Glomerular visceral epithelial cell (primary cell): ENCODE measurements around the gene MAGI2.
A peak's percentile ranks its signal among the peaks of the same experiment; 100 is the strongest.

ENCODE experiments used
- DNase-seq: peaks from one replicate; pipeline ENCODE4 v3.0.0-alpha.2; 2016; ENCODE audit errors: extremely low spot score

MAGI2 gene

GRCh38 chr7:78095549-78095948 lies 1357.9 kb downstream of the MAGI2 start:
- peak; percentile 12 for DNase-seq

DNA sequence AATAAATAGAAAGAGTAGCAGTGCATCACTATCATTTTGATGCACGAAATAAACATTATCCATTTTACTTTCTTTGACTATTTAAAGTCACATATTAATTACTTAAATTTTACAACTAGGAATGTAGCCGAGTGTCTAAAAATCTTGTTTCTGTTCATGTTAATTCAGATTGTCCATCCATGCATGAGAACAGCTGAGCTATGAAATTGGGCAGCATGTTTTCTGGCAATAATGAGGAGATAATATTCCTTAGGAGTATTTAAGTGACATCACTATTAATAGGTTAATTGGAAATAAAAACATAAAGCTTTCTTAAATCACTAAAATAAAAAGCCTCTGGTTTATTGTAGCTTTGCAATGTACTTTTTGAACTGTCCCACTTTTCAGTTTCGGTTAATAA lies 1361.1 kb downstream of the MAGI2 start:
- DNase-seq, result no peak

DNA sequence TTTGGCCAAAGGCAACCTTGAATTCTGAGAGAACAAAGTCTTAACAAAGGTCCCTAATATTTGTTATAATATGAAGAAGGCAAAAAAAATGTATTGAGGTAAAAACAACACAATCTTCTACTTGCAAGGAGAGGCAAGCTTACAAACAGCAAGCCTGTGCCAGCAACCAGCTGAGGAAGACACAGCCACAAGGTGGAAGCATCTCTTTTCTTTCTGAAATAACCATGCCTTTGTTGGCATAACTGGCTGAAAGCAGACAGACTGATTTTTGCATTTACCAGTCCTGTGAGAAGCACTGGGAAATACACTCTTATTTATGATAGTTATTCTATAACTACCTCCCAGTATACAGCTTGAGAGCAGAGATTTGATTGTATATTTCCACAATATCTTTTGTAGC lies 1362.9 kb downstream of the MAGI2 start:
- peak; percentile 12 for DNase-seq

DNA sequence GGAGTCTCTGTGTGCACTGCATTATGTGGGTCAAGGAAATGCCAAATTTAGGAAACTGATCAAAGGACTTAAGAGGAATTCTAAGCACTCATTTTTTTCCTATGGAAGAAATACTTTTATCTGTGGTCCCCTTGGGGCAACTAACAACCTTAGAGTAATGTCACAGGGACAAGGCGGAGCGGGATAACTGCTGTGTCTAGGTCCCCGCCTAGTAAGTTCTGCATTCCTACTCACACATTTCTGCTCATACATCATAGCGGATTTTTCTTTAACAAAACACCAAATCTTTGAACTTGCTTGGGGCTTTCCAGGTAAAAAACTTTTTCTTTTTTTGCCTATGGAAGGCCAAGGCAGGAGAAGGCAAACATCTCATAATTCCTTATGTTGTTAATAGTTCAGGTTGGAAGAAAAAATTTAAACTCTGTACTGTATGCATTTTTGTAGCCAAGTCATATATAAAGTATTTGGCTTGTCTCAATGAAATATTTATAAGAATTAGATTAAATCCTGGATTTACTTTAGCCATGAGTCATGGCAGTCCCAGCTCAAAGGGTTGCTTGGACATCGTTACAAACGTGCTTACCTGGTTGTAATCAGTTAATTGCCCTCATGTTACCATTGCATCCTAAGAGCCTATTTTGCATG lies 1369.9 kb downstream of the MAGI2 start:
- DNase-seq, result no peak

DNA sequence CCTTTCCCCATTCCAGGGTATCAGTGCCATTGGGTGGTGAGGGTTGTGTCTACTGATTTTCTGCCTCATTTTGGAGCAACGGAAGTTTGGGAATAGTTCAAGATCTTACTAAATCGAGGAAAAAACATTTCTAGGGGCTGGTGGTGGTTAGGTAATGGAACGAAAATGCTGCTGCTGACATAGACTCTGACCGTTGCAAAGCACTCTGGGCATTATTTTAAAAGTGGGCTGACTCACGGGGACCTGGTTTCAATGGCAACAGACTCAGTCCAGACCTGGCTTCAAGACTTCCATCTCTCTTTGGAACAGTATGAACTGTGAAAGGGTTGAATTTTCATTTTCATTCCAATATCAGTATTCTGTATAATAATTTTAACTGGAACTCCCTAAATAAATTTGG lies 1370.9 kb downstream of the MAGI2 start:
- no peak for DNase-seq

GRCh38 chr7:78081888-78082287 lies 1371.6 kb downstream of the MAGI2 start:
- DNase-seq, result no peak

- DNase-seq, result no peak
Measured at GRCh38 chr7:78081344-78081743, 1372.1 kb downstream of the MAGI2 start.

DNA sequence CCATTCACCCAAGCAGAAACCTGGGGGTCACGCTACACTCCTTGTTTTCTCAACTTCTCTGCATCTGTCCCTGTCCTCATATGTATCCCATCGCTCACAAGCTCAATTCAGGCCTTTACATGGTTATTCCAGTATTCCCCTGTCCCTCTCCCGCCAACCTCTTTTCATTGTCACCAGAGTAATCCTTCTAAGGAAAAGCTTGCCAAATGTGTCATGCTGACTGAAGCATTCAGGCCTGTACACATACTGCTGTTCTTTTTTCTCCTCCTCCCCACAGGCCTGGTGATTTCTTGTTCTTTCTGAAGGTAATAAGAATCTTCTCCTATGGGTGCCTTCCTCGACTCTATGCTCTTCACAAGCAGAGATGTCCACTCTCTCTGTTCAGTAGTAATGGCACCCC lies 1372.7 kb downstream of the MAGI2 start:
- DNase-seq, result no peak

DNA sequence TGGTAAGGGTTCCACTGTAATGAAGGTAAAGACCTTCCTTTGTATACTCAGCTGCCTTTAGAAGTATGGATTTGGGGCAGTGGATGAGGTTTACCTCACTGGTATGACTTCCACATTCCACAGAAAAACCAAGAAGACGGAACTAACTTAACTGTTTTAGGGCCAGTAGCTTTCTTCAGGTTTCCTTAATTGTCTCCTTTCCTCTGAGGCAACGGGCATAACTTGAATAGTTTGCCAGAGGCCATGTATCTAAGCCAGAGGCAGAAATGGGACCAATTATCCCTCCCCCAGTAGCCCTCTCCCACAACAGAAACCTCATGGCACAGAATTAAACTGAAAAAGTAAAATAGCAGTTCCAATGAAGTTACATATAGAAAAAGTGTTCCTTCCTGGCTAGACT lies 1373.2 kb downstream of the MAGI2 start:
- DNase-seq, result no peak

GRCh38 chr7:78074713-78075112 lies 1378.8 kb downstream of the MAGI2 start:
- no peak for DNase-seq

DNA sequence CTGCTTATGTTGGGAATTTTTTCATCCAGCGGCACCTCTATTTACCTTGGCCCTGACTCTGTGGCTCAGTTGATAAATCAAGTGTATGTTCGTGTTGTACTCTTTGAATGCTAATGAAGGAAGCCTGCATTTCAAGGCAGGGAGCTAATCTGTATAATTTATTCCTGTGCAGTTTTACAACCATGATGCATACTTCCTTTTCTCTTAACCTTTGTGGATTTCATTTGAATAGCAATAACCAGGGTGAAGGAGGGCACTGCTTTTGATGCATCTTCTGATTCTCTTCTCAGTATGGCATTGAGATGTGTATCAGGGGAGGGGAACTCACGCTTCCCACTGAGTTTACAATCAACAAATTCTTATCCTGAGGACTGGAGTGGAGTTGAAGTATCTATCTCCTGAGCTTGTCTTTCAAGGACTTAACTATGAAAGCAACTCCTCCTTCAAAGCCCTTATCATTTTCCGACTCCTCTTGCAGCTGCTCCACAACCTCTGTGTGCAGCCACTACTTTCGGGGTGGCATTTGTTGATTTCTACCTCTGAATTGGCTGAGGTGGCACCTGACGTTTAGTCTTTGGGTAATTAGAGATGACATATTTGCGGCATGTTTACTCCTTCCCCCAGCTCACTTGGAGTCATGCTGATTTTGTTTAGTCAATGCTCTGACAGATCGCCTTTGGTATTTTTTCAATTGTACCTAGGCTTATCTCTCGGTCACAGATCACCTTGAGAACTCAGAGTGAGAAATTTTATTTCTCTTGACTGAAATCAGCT lies 1379.7 kb downstream of the MAGI2 start:
- no peak for DNase-seq

DNA sequence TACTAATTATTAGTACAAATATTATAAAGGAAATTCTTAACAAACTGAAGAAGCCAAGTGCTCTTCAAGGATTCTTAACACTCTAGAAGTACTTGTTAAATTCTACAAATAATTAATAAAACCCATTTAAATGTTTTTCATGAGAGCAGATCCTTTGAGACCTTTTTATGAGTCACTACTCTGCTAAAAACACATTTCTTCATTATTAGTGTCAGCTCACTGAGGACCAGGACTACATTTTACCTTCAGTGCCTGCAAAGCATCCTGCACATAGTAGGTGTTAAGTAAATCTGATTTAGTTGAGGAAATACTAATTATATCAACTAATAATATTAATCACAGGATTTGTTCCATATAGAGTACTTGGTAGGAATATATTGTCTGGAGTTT lies 1381.3 kb downstream of the MAGI2 start:
- DNase-seq, result no peak

DNA sequence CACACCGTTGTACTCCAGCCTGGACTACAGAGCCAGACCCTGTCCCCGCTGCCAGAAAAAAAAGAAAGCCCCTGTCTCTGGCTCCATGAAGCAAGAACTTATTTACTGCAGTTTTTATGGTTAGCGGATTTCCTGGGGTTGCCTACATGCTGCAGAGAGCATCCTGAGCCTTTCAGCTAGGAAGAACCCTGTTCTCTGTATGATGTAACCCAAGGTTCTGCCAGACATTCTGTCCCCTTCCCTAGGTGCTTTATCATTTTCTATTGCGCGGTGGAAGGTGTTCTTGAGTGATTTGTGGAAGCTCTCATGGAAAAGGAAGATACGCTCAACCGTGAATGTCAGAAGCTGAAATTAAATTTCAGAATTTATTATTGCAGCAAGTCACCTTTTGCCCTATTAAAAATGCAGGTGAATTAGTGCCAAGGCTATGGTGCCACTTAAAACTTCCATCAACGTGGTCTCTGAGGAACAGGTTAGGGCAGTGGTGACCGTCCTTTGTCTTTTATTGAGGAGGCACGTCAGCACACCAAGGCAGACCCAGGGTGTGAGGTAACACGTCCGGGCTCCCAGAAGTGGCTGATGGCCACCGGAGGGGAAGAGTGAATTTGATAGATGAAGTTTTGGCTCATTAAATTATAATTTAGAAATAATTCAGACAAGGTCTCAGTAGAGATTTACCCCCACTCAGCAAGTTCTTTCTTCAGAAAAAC lies 1381.8 kb downstream of the MAGI2 start:
- DNase-seq, result no peak

DNA sequence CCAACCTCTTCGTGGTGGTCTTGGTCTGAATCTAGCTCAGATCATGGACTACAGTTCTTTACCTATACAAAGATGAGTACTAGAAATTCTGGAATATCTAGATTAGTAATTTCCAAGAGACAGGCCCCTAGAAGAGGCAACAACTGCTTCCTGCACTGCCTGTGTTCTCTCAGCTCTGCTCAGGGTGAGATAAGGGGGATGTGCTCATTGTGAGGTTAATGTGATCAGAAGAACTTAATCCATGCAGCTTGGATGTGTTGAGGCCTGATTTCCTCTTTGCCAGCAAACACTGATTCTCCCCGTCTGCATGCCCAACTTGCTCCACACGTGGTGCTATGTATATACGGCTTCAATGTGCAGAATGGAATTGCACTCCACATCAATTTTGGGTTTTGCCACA lies 1386.9 kb downstream of the MAGI2 start:
- no peak for DNase-seq

GRCh38 chr7:78063758-78064157 lies 1389.7 kb downstream of the MAGI2 start:
- DNase-seq, result no peak

GRCh38 chr7:78062214-78062613 lies 1391.3 kb downstream of the MAGI2 start:
- DNase-seq, result no peak

DNA sequence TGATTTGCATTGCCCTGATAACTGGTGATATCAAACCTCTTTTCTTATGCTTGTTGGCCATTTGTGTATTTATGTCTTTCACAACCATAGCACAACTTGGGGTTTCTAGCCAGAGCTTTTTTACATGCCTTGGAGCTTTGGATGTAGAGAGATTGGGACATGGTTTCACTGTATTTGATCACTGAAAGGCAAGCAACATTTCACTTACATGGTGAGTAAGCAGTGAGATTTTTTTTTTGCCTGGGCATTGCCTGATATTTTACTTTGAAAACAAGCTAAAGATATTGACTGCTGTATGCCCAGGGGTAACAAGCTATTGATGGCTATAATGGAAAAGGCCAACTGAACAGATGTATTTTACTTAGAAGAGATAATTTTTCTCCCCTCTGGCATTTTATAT lies 1395.9 kb downstream of the MAGI2 start:
- DNase-seq, result no peak

- DNase-seq, result no peak
Measured at GRCh38 chr7:78055599-78055998, 1397.9 kb downstream of the MAGI2 start.

GRCh38 chr7:78055001-78055573 lies 1398.4 kb downstream of the MAGI2 start:
- no peak for DNase-seq

- no peak for DNase-seq
Measured at GRCh38 chr7:78052112-78052511, 1401.4 kb downstream of the MAGI2 start.

GRCh38 chr7:78047800-78048199 lies 1405.7 kb downstream of the MAGI2 start:
- no peak for DNase-seq

DNA sequence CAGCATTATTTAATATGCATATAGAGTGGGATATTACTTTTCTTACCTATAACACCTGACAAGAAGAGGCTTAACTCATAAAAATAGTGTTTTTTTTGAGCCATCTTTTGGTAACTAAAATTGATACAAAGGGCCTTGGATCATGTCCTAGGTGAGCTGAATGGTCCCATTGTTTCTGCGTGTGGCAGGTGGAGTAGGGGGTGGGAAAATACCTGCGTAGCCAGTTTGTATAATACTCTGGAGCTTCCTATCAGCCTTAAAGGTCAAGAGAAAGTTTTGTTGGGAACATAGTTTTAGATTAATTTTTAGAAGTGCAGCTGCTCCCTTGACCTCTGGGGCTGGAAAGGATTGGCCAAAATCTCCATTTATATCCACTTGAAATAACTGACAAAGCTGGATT lies 1410.3 kb downstream of the MAGI2 start:
- no peak for DNase-seq

DNA sequence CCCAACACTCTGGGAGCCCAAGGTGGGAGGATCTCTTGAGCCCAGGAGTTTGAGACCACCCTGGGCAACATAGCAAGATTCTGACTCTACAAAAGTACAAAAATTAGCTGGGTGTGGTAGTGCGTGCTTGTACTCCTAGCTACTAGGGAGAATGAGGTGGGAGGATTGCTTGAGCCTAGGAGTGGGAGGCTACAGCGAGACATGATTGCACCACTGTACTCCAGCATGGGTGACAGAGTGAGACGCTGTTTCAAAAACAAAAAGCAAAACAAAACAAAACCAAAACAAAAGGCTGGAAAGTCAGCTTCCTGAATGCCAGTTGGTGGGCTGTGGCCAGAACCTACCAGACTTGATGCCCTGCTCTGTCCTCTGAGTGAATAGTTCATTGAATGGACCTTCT lies 1412.0 kb downstream of the MAGI2 start:
- DNase-seq, result no peak
